Measurements from ENCODE around the gene DDOST.
"Not testable (repeated sequence)": the region's sequence is repeated elsewhere in the genome, so short reads cannot be mapped to it uniquely, and the experiment has no call there.

The DDOST gene

GRCh38 chr1:20630729-20631128 is 30.4 kb downstream of the DDOST start:
- in situ Hi-C loops (cut with MboI; ENCODE audit: low sequenced_read_pairs): loop anchor here (25.0 kb wide), 1 partner anchor 93 kb away; no protein-coding TSS in a partner anchor

GRCh38 chr1:20626524-20626923 is 34.6 kb downstream of the DDOST start:
- in situ Hi-C loops (cut with MboI; ENCODE audit: low sequenced_read_pairs): loop anchor here (25.0 kb wide), 1 partner anchor 89 kb away; no protein-coding TSS in a partner anchor

- in situ Hi-C loops (cut with MboI; ENCODE audit: low sequenced_read_pairs): loop anchor here (25.0 kb wide), 1 partner anchor 89 kb away; no protein-coding TSS in a partner anchor
Observed at GRCh38 chr1:20626098-20626427, 35.1 kb downstream of the DDOST start.

- in situ Hi-C loops (cut with MboI; ENCODE audit: low sequenced_read_pairs): loop anchor here (25.0 kb wide), 1 partner anchor 88 kb away; no protein-coding TSS in a partner anchor
Observed at GRCh38 chr1:20625176-20626097, 35.7 kb downstream of the DDOST start.

- in situ Hi-C loops (cut with MboI; ENCODE audit: low sequenced_read_pairs): loop anchor here (25.0 kb wide), 1 partner anchor 87 kb away; no protein-coding TSS in a partner anchor
Observed at GRCh38 chr1:20624709-20625108, 36.5 kb downstream of the DDOST start.

GRCh38 chr1:20621012-20621411 is 40.2 kb downstream of the DDOST start:
- in situ Hi-C loops (cut with MboI; ENCODE audit: low sequenced_read_pairs): no loop called here

GRCh38 chr1:20619999-20620398 is 41.2 kb downstream of the DDOST start:
- in situ Hi-C loops (cut with MboI; ENCODE audit: low sequenced_read_pairs): no loop called here

- in situ Hi-C loops (cut with MboI; ENCODE audit: low sequenced_read_pairs): no loop called here
Observed at GRCh38 chr1:20618550-20618949, 42.6 kb downstream of the DDOST start.

GRCh38 chr1:20616847-20617487 is 44.2 kb downstream of the DDOST start:
- in situ Hi-C loops (cut with MboI; ENCODE audit: low sequenced_read_pairs): no loop called here

- in situ Hi-C loops (cut with MboI; ENCODE audit: low sequenced_read_pairs): no loop called here
Observed at GRCh38 chr1:20615946-20616846, 45.0 kb downstream of the DDOST start.

GRCh38 chr1:20614131-20614579 is 47.0 kb downstream of the DDOST start:
- in situ Hi-C loops (cut with MboI; ENCODE audit: low sequenced_read_pairs): no loop called here

- in situ Hi-C loops (cut with MboI; ENCODE audit: low sequenced_read_pairs): no loop called here
Observed at GRCh38 chr1:20612221-20612746, 48.9 kb downstream of the DDOST start.

- in situ Hi-C loops (cut with MboI; ENCODE audit: low sequenced_read_pairs): no loop called here
Observed at GRCh38 chr1:20611652-20612051, 49.5 kb downstream of the DDOST start.

GRCh38 chr1:20610970-20611369 is 50.2 kb downstream of the DDOST start:
- in situ Hi-C loops (cut with MboI; ENCODE audit: low sequenced_read_pairs): no loop called here

GRCh38 chr1:20609541-20609940 is 51.6 kb downstream of the DDOST start:
- in situ Hi-C loops (cut with MboI; ENCODE audit: low sequenced_read_pairs): no loop called here

- in situ Hi-C loops (cut with MboI; ENCODE audit: low sequenced_read_pairs): not testable (repeated sequence)
Observed at GRCh38 chr1:20606801-20607570, 54.2 kb downstream of the DDOST start.

- in situ Hi-C loops (cut with MboI; ENCODE audit: low sequenced_read_pairs): no loop called here
Observed at GRCh38 chr1:20604678-20605077, 56.5 kb downstream of the DDOST start.

- in situ Hi-C loops (cut with MboI; ENCODE audit: low sequenced_read_pairs): no loop called here
Observed at GRCh38 chr1:20603504-20604464, 57.4 kb downstream of the DDOST start.

Data from hTERT RPE-1 (cell line).